Activated B cell treated with CpG ODN at 0.5 μM for 24 hours (primary cell): ENCODE measurements around the gene PROK1. TPM values are rescaled to one million over a fixed set of nuclear protein-coding genes. Genes with fewer than 3 reads are reported as not detected.

Source experiments
- ATAC-seq: fragments of 200-7000 bp; cut with Tn5 transposase; one replicate; pipeline ENCODE4 v1.10.0; 2021; ENCODE audit warnings: low read depth, mild to moderate bottlenecking, moderate library complexity
- CTCF ChIA-PET: fragments of 350-600 bp; sonication (Branson Sonifier 250); formaldehyde crosslinking; loops from one replicate; lab custom pipeline; 2021; ENCODE audit warnings: antibody characterized with exemption; lab: Charles Lee
- POLR2A ChIA-PET: fragments of 350-600 bp; sonication (Branson Sonifier 250); formaldehyde crosslinking; loops from one replicate; lab custom pipeline; 2021; ENCODE audit warnings: antibody characterized with exemption; lab: Charles Lee
- DNase-seq: peaks from one replicate; pipeline ENCODE4 v3.0.0; 2022
- H3K27ac Mint-ChIP-seq: one replicate; pipeline ENCODE4 v1.8.0; 2020; ENCODE audit warnings: mixed read lengths
- H3K27me3 Mint-ChIP-seq: one replicate; pipeline ENCODE4 v1.8.0; 2021; ENCODE audit warnings: mixed read lengths
- H3K36me3 Mint-ChIP-seq: one replicate; pipeline ENCODE4 v1.8.0; 2021; ENCODE audit warnings: low read depth, mixed read lengths
- H3K4me1 Mint-ChIP-seq: one replicate; pipeline ENCODE4 v1.8.0; 2021; ENCODE audit warnings: mixed read lengths
- H3K4me3 Mint-ChIP-seq: one replicate; pipeline ENCODE4 v1.8.0; 2020; ENCODE audit warnings: mild to moderate bottlenecking, mixed read lengths
- H3K9me3 Mint-ChIP-seq: one replicate; pipeline ENCODE4 v1.8.0; 2020; ENCODE audit warnings: mixed read lengths
- intact Hi-C: fragments of 100-400 bp; cut with micrococcal nuclease; formaldehyde crosslinking; loops from one replicate; pipeline ENCODE4 v1.15.1; 2024
- total RNA-seq: library from RNA; stranded (reverse); gene quantifications from 2 replicates; pipeline ENCODE4 v1.2.3, GENCODE V29; 2022
- TF ChIP-seq, protein P1 (sequence below): fragments of 200-600 bp; IDR thresholded peaks from one replicate; pipeline ENCODE4 v1.8.0; 2022; ENCODE audit warnings: antibody characterized with exemption, mild to moderate bottlenecking

Gene PROK1
- total RNA-seq, 1 donor from 2014 or later = not detected

DNA sequence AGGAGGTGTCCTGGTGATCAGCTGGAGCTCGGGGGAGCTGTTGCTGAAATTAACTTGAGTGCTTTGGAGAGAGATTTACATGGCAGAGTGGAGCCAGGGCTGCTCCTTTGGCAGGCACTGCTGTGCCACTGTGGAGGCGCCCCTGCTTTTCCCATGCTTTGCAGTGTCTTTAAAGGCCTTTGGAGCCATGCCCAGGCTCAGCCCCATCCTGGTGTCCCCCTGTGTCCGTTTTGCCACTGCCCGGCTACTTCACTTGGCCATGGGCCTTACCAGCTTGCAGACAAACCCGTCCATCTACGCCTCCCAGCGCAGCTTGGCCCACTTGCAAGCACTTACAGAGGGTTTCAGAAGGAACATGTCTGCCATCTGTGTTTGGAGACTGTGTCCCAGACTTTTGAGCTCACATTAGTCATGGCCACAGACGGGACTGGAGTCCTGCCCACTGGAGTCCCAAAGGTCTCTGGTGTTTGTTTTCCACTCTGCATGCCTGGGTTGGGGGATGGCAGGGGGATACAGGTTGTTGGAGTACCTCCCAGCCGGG lies 25.3 kb upstream of the PROK1 start:
- TF ChIP-seq, protein P1, sequence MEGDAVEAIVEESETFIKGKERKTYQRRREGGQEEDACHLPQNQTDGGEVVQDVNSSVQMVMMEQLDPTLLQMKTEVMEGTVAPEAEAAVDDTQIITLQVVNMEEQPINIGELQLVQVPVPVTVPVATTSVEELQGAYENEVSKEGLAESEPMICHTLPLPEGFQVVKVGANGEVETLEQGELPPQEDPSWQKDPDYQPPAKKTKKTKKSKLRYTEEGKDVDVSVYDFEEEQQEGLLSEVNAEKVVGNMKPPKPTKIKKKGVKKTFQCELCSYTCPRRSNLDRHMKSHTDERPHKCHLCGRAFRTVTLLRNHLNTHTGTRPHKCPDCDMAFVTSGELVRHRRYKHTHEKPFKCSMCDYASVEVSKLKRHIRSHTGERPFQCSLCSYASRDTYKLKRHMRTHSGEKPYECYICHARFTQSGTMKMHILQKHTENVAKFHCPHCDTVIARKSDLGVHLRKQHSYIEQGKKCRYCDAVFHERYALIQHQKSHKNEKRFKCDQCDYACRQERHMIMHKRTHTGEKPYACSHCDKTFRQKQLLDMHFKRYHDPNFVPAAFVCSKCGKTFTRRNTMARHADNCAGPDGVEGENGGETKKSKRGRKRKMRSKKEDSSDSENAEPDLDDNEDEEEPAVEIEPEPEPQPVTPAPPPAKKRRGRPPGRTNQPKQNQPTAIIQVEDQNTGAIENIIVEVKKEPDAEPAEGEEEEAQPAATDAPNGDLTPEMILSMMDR = no peak
- no peaks in the 10 kb centered on the region for H3K9me3 Mint-ChIP-seq
- ATAC-seq (no peak), DNase-seq (no peak)
- no peak overlapping the region for H3K27ac Mint-ChIP-seq
- H3K27me3 Mint-ChIP-seq = peaks cover 8% of the 10 kb centered on the region
- H3K36me3 Mint-ChIP-seq = no peaks in the 10 kb centered on the region
- H3K4me3 Mint-ChIP-seq = no peak overlapping the region
- H3K4me1 Mint-ChIP-seq = no peaks in the 10 kb centered on the region
- ChIA-PET CTCF (no interaction called here), POLR2A (no interaction called here)
- intact Hi-C loops = no loop called here

DNA sequence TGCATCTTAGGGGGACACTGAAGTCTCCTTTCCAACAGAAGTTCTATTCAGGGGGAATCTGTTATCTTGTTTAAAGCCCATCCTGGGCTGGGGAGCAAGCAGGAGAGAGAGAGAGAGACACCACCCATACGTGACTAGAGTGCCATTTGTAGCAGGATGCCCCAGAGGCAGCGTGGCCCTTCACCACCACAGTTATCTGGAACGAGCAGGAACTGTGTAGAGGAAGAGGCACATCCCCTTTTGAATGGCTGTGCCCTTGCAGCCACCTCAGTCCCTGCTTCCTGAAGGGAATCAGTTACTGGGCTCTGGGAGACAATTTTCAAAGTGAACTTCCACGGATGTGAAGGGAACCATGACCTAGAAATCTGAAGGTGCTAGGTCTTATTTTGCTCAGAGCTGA lies 24.1 kb upstream of the PROK1 start:
- CTCF ChIA-PET = no interaction called here
- Mint-ChIP-seq H3K36me3 (no peaks in the 10 kb centered on the region), H3K4me3 (no peak overlapping the region), H3K27ac (no peak overlapping the region), H3K4me1 (no peaks in the 10 kb centered on the region), H3K9me3 (no peaks in the 10 kb centered on the region), H3K27me3 (peaks cover 11% of the 10 kb centered on the region)
- TF ChIP-seq, protein P1 = no peak
- ATAC-seq (no peak), DNase-seq (no peak)
- intact Hi-C loops = no loop called here
- POLR2A ChIA-PET = no interaction called here

- TF ChIP-seq, protein P1 = no peak
- ATAC-seq (no peak), DNase-seq (no peak)
- Mint-ChIP-seq H3K9me3 (no peaks in the 10 kb centered on the region), H3K36me3 (no peaks in the 10 kb centered on the region), H3K4me1 (no peaks in the 10 kb centered on the region), H3K27me3 (peaks cover 10% of the 10 kb centered on the region), H3K27ac (no peak overlapping the region), H3K4me3 (no peak overlapping the region)
- intact Hi-C loops = no loop called here
- POLR2A ChIA-PET = no interaction called here
- CTCF ChIA-PET = interaction anchor here (1.4 kb wide), 1 partner anchor 226 kb away, joined by 7 read pairs; no protein-coding TSS in a partner anchor
Observed at GRCh38 chr1:110428946-110429345, 22.0 kb upstream of the PROK1 start.

DNA sequence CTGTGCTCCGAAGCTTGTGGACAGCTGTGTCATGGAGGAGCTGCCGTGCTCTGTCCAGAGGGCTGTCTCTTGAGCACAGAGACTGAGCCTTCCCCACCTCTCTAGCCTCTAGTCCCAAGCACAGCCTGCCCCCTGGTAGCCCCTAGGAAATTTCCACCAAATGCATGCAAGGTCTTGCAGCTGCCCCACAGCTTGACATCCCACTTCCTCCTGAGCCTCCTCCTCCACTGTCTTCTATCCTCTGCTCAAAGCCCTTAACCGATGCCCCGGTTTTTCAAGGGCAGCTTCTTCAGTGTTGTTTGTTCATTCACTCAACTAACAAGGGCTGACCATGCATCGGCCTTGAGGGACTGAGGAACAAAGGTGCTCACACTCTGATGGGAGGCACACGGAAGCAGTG lies 20.6 kb upstream of the PROK1 start:
- no peak for DNase-seq
- Mint-ChIP-seq H3K4me1 (no peaks in the 10 kb centered on the region), H3K4me3 (no peak overlapping the region), H3K27ac (no peak overlapping the region), H3K9me3 (no peaks in the 10 kb centered on the region), H3K27me3 (peaks cover 16% of the 10 kb centered on the region), H3K36me3 (no peaks in the 10 kb centered on the region)
- TF ChIP-seq, protein P1 = no peak
- intact Hi-C loops = no loop called here
- CTCF ChIA-PET = interaction anchor here (1.2 to 2.2 kb wide), 3 partner anchors 30 to 227 kb away, joined by 5 to 7 read pairs (median 5); no protein-coding TSS in a partner anchor
- ATAC-seq = no peak
- POLR2A ChIA-PET = no interaction called here

DNA sequence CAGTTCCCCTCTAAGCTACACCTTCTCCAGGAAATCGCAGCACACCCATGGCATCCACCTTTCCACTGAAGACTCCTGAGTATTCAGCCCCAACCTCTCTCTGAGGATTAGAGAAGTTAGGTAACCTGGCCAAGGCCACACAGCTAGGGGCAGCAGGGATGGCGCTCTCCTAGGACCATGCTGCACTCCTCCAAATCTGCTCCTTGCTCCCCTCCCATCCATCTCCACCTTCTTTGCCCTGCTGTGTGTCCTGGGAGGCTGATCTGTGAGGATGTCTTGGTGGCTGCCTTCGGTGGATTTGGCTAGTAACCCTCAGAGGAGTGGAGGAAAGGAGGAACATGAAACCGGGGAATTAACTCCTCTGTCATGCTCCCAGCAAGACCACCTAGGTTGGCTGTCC lies 20.0 kb upstream of the PROK1 start:
- no peaks in the 10 kb centered on the region for H3K9me3 Mint-ChIP-seq
- H3K4me1 Mint-ChIP-seq = no peaks in the 10 kb centered on the region
- H3K36me3 Mint-ChIP-seq = no peaks in the 10 kb centered on the region
- H3K27me3 Mint-ChIP-seq = peaks cover 16% of the 10 kb centered on the region
- intact Hi-C loops = no loop called here
- CTCF ChIA-PET = interaction anchor here (2.2 kb wide), 1 partner anchor 223 kb away, joined by 5 read pairs; no protein-coding TSS in a partner anchor
- H3K4me3 Mint-ChIP-seq = no peak overlapping the region
- ATAC-seq (no peak), DNase-seq (no peak)
- POLR2A ChIA-PET = no interaction called here
- no peak overlapping the region for H3K27ac Mint-ChIP-seq
- TF ChIP-seq, protein P1 = no peak
